Heart left ventricle (tissue), 13 donors: Measurements from ENCODE around the gene KNSTRN.

ENCODE experiments used
- POLR2A ChIP-seq, 2 donors: fragments of 450-650 bp; IDR thresholded peaks; one replicate each; pipeline ENCODE4 v1.6.1; 2017; ENCODE audit warnings: antibody characterized with exemption in 2 of 2, mild to moderate bottlenecking in 2 of 2, moderate library complexity in 2 of 2
- TF ChIP-seq, protein P1 (sequence below), 12 donors: fragments of 200-600 bp; sonication (generic) in 4 of 12; IDR thresholded peaks; one replicate each; pipeline versions ENCODE4 v1.5.0 to v1.8.0; 2018 to 2022; ENCODE audit warnings: antibody characterized with exemption in 12 of 12, mild to moderate bottlenecking in 5 of 12
- donor health status: ischemic (EF 13 %, LVEDD 7.1; RV severe dilation, severe dysfunction).
- donor health status: DM: no; HTN: yes; CAD: no.
- donor health status: DM: no; HTN: no; CAD: no.
- donor health status: ischemic (EF 25% LVEDD 6.9; RV normal size, moderate dysfunction).
- donor health status: ischemic (EF 25% LVEDD 5.7; RV mildly dilated, moderate dysfunction).
- donor health status: ischemic (EF 35%, LVEDD 5.7; RV mildly dilated, moderate dysfunction).
- donor health status: nonischemic (EF 11% LVEDD 7.7; RV severe dilation, severe dysfunction).
- donor health status: DM: yes; HTN: yes; CAD: no.
- donor health status: PGD.
- donor health status: ischemic (EF 29% LVEDD 5.4; RV normal size, mild dysfunction).
- donor health status: nonischemic (EF 23%, LVEDD 6.1; RV moderate dilation, normal function).

DNA sequence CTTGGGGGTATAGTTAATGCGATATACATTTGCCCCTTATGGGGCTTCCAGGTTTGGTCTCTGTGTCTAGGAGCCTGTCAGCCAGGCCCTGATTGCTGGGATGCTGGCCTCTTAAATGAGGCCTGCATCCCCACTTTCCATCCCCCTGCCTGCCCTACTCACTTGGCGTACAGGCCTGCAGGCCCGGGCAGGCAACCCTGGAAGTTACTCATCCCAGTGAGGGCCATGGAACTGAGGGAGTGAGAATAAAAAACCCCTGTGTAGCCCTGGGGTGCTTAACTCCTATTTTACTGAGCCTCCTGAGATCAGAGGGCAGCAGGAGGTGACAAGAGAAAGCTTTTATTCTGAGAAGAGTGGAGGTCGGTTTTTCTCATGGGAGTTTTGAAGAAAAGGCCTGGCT lies 22.5 kb upstream of the KNSTRN start:
- TF ChIP-seq, protein P1, sequence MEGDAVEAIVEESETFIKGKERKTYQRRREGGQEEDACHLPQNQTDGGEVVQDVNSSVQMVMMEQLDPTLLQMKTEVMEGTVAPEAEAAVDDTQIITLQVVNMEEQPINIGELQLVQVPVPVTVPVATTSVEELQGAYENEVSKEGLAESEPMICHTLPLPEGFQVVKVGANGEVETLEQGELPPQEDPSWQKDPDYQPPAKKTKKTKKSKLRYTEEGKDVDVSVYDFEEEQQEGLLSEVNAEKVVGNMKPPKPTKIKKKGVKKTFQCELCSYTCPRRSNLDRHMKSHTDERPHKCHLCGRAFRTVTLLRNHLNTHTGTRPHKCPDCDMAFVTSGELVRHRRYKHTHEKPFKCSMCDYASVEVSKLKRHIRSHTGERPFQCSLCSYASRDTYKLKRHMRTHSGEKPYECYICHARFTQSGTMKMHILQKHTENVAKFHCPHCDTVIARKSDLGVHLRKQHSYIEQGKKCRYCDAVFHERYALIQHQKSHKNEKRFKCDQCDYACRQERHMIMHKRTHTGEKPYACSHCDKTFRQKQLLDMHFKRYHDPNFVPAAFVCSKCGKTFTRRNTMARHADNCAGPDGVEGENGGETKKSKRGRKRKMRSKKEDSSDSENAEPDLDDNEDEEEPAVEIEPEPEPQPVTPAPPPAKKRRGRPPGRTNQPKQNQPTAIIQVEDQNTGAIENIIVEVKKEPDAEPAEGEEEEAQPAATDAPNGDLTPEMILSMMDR (IDR thresholded peaks at IDR 0.05) = no peak
- TF ChIP-seq POLR2A (IDR thresholded peaks at IDR 0.05) = no peak
